Measurements from ENCODE around the gene GSE1.

DNA sequence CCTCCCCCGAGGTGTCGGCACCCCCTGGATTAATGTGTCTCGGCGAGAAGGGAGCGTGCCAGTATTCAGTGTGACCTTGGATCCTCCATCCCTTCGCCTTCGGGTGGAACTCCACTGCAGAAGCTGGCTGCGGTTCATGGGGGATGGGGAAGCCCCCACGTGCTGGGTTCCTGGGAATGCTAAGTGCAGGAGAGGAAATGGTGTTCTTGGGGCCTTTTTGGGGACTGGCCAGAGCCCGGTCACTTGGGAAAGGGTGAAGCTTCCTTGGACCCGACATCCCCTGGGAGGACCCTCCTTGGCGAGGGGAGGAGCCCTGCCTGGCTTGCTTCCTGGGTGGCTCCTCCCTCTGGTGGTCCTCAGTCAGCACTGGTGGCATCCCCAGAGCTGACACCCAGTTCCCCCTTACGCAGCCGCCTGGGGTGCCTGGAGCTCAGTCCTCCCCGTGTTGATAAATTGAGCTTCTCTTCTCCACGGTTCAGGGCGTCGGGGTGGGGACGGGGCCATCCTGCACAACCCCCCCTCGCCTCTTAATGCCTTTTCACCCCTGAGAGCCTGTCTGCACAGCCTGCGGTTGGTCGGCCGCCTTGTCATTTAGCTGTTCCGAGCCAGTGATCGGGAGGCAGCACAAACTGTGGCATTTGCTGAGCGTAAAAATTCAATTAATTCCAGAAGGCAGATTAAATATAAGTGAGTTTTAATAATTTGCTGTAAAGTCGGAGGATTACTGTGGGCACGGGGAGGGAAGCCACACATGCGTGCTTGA, 30.7 kb upstream of the GSE1 start:
- no peak for TF ChIP-seq CTCF (IDR thresholded peaks at IDR 0.05)
- no peak for TF ChIP-seq POLR2A (IDR thresholded peaks at IDR 0.05)
- no peak for TF ChIP-seq EP300 (IDR thresholded peaks at IDR 0.05)
